Gastroesophageal sphincter (tissue), 3 donors: ENCODE results near the gene RAB33B.

ENCODE experiments used
- EP300 ChIP-seq: sonication (generic); formaldehyde crosslinking; IDR thresholded peaks from one replicate; pipeline ENCODE4 v1.6.1; 2017; ENCODE audit warnings: antibody characterized with exemption, mild to moderate bottlenecking
- POLR2A ChIP-seq, 2 donors: fragments of 450-650 bp; IDR thresholded peaks; one replicate each; pipeline ENCODE4 v1.6.1; 2017; ENCODE audit warnings: antibody characterized with exemption in 2 of 2, mild to moderate bottlenecking in 2 of 2, moderate library complexity in 1 of 2
- POLR2AphosphoS5 ChIP-seq: sonication (generic); formaldehyde crosslinking; IDR thresholded peaks from one replicate; pipeline ENCODE4 v1.6.1; 2017; ENCODE audit warnings: antibody characterized with exemption
- TF ChIP-seq, protein P1 (sequence below), 4 experiments: fragments of 200-600 bp in 2 of 4; fragments of 450-650 bp in 2 of 4; sonication (generic) in 1 of 4; IDR thresholded peaks; one replicate each; pipeline ENCODE4 v1.5.1; 2017 to 2019; ENCODE audit warnings: antibody characterized with exemption in 4 of 4, mild to moderate bottlenecking in 2 of 4, moderate library complexity in 2 of 4

DNA sequence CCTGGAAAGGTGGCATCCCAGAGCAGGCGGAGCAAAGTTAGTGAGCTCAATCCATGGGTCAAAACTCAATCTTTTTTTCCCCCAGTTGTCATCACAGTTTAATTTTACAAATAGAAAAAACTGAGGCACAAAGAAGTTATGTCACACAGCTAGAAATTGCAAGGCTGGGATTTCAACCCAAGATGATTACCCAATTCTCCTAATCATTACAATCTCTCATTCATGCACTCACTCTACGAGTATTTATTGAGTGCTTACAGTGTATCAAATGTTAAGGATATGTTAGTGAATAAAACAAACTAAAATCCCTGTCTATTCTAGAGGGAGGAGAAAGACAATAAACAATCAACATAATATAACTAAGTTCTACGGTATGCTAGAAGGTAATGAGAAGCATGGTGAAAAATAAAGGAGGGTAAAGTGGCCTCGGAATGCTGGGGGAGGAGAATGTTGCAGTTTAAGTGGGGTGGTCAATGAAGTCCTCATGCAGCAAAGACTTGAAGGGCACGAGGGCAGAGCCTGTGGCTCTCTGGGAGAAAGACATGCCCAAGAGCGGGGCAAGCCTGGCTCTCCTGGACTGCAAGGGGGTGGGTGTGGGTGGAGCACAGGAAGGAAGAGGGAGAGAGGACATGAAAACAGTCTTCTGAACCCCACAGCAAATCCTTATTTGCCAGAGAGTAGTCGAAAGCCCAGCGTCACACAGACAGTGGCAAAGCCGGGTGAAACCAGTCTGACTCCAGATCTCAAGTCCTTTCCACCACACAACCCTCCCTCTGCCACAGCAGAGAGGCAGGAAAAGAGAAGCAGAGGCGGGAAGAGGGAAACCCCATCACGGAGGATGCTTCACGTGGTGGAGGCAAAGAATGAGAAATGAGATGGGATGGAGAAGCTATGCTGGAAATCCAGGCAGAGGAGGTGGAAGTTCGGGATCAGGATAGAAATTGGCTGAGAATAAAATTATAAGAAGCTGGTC is 48.3 kb downstream of the RAB33B start:
- TF ChIP-seq, protein P1, sequence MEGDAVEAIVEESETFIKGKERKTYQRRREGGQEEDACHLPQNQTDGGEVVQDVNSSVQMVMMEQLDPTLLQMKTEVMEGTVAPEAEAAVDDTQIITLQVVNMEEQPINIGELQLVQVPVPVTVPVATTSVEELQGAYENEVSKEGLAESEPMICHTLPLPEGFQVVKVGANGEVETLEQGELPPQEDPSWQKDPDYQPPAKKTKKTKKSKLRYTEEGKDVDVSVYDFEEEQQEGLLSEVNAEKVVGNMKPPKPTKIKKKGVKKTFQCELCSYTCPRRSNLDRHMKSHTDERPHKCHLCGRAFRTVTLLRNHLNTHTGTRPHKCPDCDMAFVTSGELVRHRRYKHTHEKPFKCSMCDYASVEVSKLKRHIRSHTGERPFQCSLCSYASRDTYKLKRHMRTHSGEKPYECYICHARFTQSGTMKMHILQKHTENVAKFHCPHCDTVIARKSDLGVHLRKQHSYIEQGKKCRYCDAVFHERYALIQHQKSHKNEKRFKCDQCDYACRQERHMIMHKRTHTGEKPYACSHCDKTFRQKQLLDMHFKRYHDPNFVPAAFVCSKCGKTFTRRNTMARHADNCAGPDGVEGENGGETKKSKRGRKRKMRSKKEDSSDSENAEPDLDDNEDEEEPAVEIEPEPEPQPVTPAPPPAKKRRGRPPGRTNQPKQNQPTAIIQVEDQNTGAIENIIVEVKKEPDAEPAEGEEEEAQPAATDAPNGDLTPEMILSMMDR (IDR thresholded peaks at IDR 0.05), result no peak
- TF ChIP-seq POLR2AphosphoS5, result no peak
- no peak for TF ChIP-seq POLR2A (IDR thresholded peaks at IDR 0.05)
- no peak for TF ChIP-seq EP300
